Middle frontal gyrus (tissue), 1 donor: ENCODE measurements around the gene HPD.
"Not testable (repeated sequence)": the region's sequence is repeated elsewhere in the genome, so short reads cannot be mapped to it uniquely, and the experiment has no call there.

Source experiments
- DNase-seq: peaks from one replicate; pipeline ENCODE4 v3.0.0-alpha.2; 2015; ENCODE audit warnings: low spot score; ENCODE audit errors: extremely low spot score

The HPD gene

GRCh38 chr12:121866331-121866730 lies 7.7 kb upstream of the HPD start:
- no peak for DNase-seq

- no peak for DNase-seq
Measured at GRCh38 chr12:121861636-121862254, 3.1 kb upstream of the HPD start.

- DNase-seq: not testable (repeated sequence)
Measured at GRCh38 chr12:121860699-121861098, 2.0 kb upstream of the HPD start.

GRCh38 chr12:121860257-121860656 lies 1.6 kb upstream of the HPD start:
- no peak for DNase-seq

GRCh38 chr12:121858318-121858661 lies 369 bp downstream of the HPD start:
- no peak for DNase-seq

- DNase-seq: no peak
Measured at GRCh38 chr12:121857322-121858246, 1.1 kb downstream of the HPD start.

GRCh38 chr12:121852392-121852791 lies 6.3 kb downstream of the HPD start:
- DNase-seq: not testable (repeated sequence)

GRCh38 chr12:121849665-121850064 lies 9.0 kb downstream of the HPD start:
- DNase-seq: no peak

GRCh38 chr12:121849211-121849610 lies 9.4 kb downstream of the HPD start:
- no peak for DNase-seq

- DNase-seq: no peak
Measured at GRCh38 chr12:121845701-121846100, 13.0 kb downstream of the HPD start.

- no peak for DNase-seq
Measured at GRCh38 chr12:121843236-121843982, 15.2 kb downstream of the HPD start.

- no peak for DNase-seq
Measured at GRCh38 chr12:121839993-121840761, 18.5 kb downstream of the HPD start.

- DNase-seq: peak; percentile 84
Measured at GRCh38 chr12:121839106-121839992, 19.3 kb downstream of the HPD start.

- DNase-seq: no peak
Measured at GRCh38 chr12:121838126-121838525, 20.5 kb downstream of the HPD start.

GRCh38 chr12:121837680-121838079 lies 21.0 kb downstream of the HPD start:
- DNase-seq: no peak

- no peak for DNase-seq
Measured at GRCh38 chr12:121831571-121832245, 27.0 kb downstream of the HPD start.

GRCh38 chr12:121830588-121831265 lies 27.9 kb downstream of the HPD start:
- no peak for DNase-seq

- DNase-seq: no peak
Measured at GRCh38 chr12:121830134-121830533, 28.5 kb downstream of the HPD start.

GRCh38 chr12:121829250-121829918 lies 29.3 kb downstream of the HPD start:
- no peak for DNase-seq
